Smooth muscle cell (in vitro differentiated cells): Measurements from ENCODE around the gene SPAAR. TPM values are rescaled to one million over a fixed set of nuclear protein-coding genes. Genes with fewer than 3 reads are reported as not detected.
"Not testable (repeated sequence)": the region's sequence is repeated elsewhere in the genome, so short reads cannot be mapped to it uniquely, and the experiment has no call there.

Source experiments
- DNase-seq: peaks from one replicate; lab custom pipeline; 2025; ENCODE audit not compliant: unreplicated experiment; lab: John Stamatoyannopoulos, UW
- H2AFZ ChIP-seq: fragments of 200-600 bp; sonication (generic); 2 replicates; pipeline ENCODE4 v1.6.0; 2016; ENCODE audit warnings: antibody characterized with exemption, low read depth, mild to moderate bottlenecking
- H3F3A ChIP-seq: fragments of 200-600 bp; sonication (generic); 2 replicates; pipeline ENCODE4 v1.6.0; 2017; ENCODE audit warnings: antibody characterized with exemption, low read depth
- H3K27ac ChIP-seq: fragments of 200-600 bp; sonication (generic); 2 replicates; pipeline ENCODE4 v1.5.1; 2016; ENCODE audit warnings: low read depth, mild to moderate bottlenecking
- H3K27me3 ChIP-seq: fragments of 200-600 bp; sonication (generic); 2 replicates; pipeline ENCODE4 v1.6.1; 2016; ENCODE audit warnings: low read depth, mild to moderate bottlenecking
- H3K36me3 ChIP-seq: fragments of 200-600 bp; sonication (generic); 2 replicates; pipeline ENCODE4 v1.5.1; 2016; ENCODE audit warnings: low read depth
- H3K4me1 ChIP-seq: fragments of 200-600 bp; sonication (generic); 2 replicates; pipeline ENCODE4 v1.5.1; 2016; ENCODE audit warnings: low read depth
- H3K4me2 ChIP-seq: fragments of 200-600 bp; sonication (generic); 2 replicates; pipeline ENCODE4 v1.6.0; 2016; ENCODE audit warnings: mild to moderate bottlenecking
- H3K4me3 ChIP-seq: fragments of 200-600 bp; sonication (generic); 2 replicates; pipeline ENCODE4 v1.5.1; 2016; ENCODE audit warnings: mild to moderate bottlenecking
- H3K79me2 ChIP-seq: fragments of 200-600 bp; sonication (generic); 2 replicates; pipeline ENCODE4 v1.6.0; 2016; ENCODE audit warnings: low read depth, mild to moderate bottlenecking
- H3K9ac ChIP-seq: fragments of 200-600 bp; sonication (generic); 2 replicates; pipeline ENCODE4 v1.6.0; 2016; ENCODE audit warnings: low read depth
- H3K9me3 ChIP-seq: fragments of 200-600 bp; sonication (generic); replicated peaks from 2 replicates; pipeline ENCODE4 v1.5.1; 2016; ENCODE audit warnings: low read depth
- H4K20me1 ChIP-seq: fragments of 200-600 bp; sonication (generic); 2 replicates; pipeline ENCODE4 v1.6.0; 2016; ENCODE audit warnings: low read depth
- CTCF ChIP-seq: fragments of 200-600 bp; sonication (generic); IDR thresholded peaks from 2 replicates; pipeline ENCODE4 v1.5.1; 2017; ENCODE audit warnings: borderline replicate concordance, mild to moderate bottlenecking, antibody characterized with exemption; ENCODE audit not compliant: insufficient read depth, poor library complexity, severe bottlenecking
- WGBS: methylation state at CpG from one replicate; pipeline ENCODE4 v1.1.7; 2016; ENCODE audit warnings: low lambda C conversion rate; 5-methylcytosine and 5-hydroxymethylcytosine counted together
- polyA plus RNA-seq: library from polyadenylated mRNA; unstranded; fragments of >200 nt; fragmentation: Nextera tagmentation; extraction: Ambion mirVana; gene quantifications from 2 replicates; pipeline ENCODE4 v1.2.1, GENCODE V29; 2016
- total RNA-seq: library from RNA; depleted of rRNA; stranded (reverse); fragments of >200 nt; gene quantifications from 2 replicates; pipeline ENCODE4 v1.2.3, GENCODE V29; 2014

SPAAR gene
- total and polyA plus RNA-seq, 2 experiments from 2014 or later, result 0.26 TPM; not detected in 1

GRCh38 chr9:35892051-35892450 lies 17.2 kb upstream of the SPAAR start:
- Histone ChIP-seq H3K36me3 (no peaks in the 10 kb centered on the region), H3F3A (no peaks in the 10 kb centered on the region), H3K9me3 (no peaks in the 10 kb centered on the region), H3K27me3 (peaks cover 16% of the 10 kb centered on the region), H3K79me2 (no peaks in the 10 kb centered on the region), H4K20me1 (no peaks in the 10 kb centered on the region), H3K9ac (no peak overlapping the region), H2AFZ (no peak overlapping the region), H3K4me1 (no peaks in the 10 kb centered on the region), H3K4me3 (no peak overlapping the region), H3K27ac (no peak overlapping the region), H3K4me2 (no peak overlapping the region)
- no peak for DNase-seq
- TF ChIP-seq CTCF, result no peak
- WGBS, result 96% methylated on average over 1 of the region's 1 CpG

- no peak overlapping the region for H3K27ac ChIP-seq
- H3K4me2 ChIP-seq, result no peak overlapping the region
- no peak for TF ChIP-seq CTCF
- peaks cover 16% of the 10 kb centered on the region for H3K27me3 ChIP-seq
- no peak for DNase-seq
- H2AFZ ChIP-seq, result no peak overlapping the region
- no peaks in the 10 kb centered on the region for H3K9me3 ChIP-seq
- H3K4me1 ChIP-seq, result no peaks in the 10 kb centered on the region
- H4K20me1 ChIP-seq, result no peaks in the 10 kb centered on the region
- WGBS, result 92% methylated on average over 2 of the region's 2 CpGs
- no peaks in the 10 kb centered on the region for H3F3A ChIP-seq
- H3K4me3 ChIP-seq, result no peak overlapping the region
- H3K9ac ChIP-seq, result no peak overlapping the region
- H3K79me2 ChIP-seq, result no peaks in the 10 kb centered on the region
- H3K36me3 ChIP-seq, result no peaks in the 10 kb centered on the region
Observed at GRCh38 chr9:35896570-35896969, 12.7 kb upstream of the SPAAR start.

- not testable (repeated sequence) for H3F3A ChIP-seq, H3K9me3 ChIP-seq, H3K4me3 ChIP-seq, H3K27ac ChIP-seq, H4K20me1 ChIP-seq, H3K4me1 ChIP-seq, H3K79me2 ChIP-seq, H3K36me3 ChIP-seq, H3K4me2 ChIP-seq, H3K9ac ChIP-seq, DNase-seq, H2AFZ ChIP-seq
- WGBS, result 83% methylated on average over 7 of the region's 7 CpGs
- H3K27me3 ChIP-seq, result peaks cover 12% of the 10 kb centered on the region
Observed at GRCh38 chr9:35897376-35898099, 11.8 kb upstream of the SPAAR start.

GRCh38 chr9:35898337-35898736 lies 11.0 kb upstream of the SPAAR start:
- no peak for DNase-seq
- Histone ChIP-seq H3K4me2 (no peak overlapping the region), H3K4me1 (no peaks in the 10 kb centered on the region), H3K9ac (no peak overlapping the region), H3K27ac (no peak overlapping the region), H2AFZ (no peak overlapping the region), H3K79me2 (no peaks in the 10 kb centered on the region), H4K20me1 (no peaks in the 10 kb centered on the region), H3K4me3 (no peak overlapping the region), H3K36me3 (no peaks in the 10 kb centered on the region), H3F3A (no peaks in the 10 kb centered on the region), H3K9me3 (no peaks in the 10 kb centered on the region), H3K27me3 (peaks cover 10% of the 10 kb centered on the region)
- TF ChIP-seq CTCF, result no peak
